Middle frontal gyrus (tissue), 1 donor: ENCODE measurements around the gene HSPA13.
"Not testable (repeated sequence)": the region's sequence is repeated elsewhere in the genome, so short reads cannot be mapped to it uniquely, and the experiment has no call there.

Source experiments
- DNase-seq: peaks from one replicate; pipeline ENCODE4 v3.0.0-alpha.2; 2015; ENCODE audit warnings: low spot score; ENCODE audit errors: extremely low spot score

HSPA13 gene

GRCh38 chr21:14382835-14383595 is at the start of gene HSPA13:
HSPA13 (minus strand) TSS chr21:14383146; CDS start chr21:14383119, 27 bp downstream.
- DNase-seq, result peak; percentile 100

GRCh38 chr21:14418920-14419319 is 36.0 kb upstream of the HSPA13 start:
- DNase-seq, result no peak

- no peak for DNase-seq
Observed at GRCh38 chr21:14414932-14415508, 32.1 kb upstream of the HSPA13 start.

GRCh38 chr21:14405962-14406361 is 23.0 kb upstream of the HSPA13 start:
- DNase-seq, result no peak

- no peak for DNase-seq
Observed at GRCh38 chr21:14405225-14405624, 22.3 kb upstream of the HSPA13 start.

- DNase-seq, result no peak
Observed at GRCh38 chr21:14403681-14404318, 20.9 kb upstream of the HSPA13 start.

- DNase-seq, result no peak
Observed at GRCh38 chr21:14401217-14401616, 18.3 kb upstream of the HSPA13 start.

- no peak for DNase-seq
Observed at GRCh38 chr21:14388282-14388681, 5.3 kb upstream of the HSPA13 start.

GRCh38 chr21:14384453-14384852 is 1.5 kb upstream of the HSPA13 start:
- no peak for DNase-seq

GRCh38 chr21:14383596-14384180 is 742 bp upstream of the HSPA13 start:
- DNase-seq, result no peak

GRCh38 chr21:14382486-14382834 is 486 bp downstream of the HSPA13 start:
- no peak for DNase-seq

GRCh38 chr21:14376854-14377253 is 6.1 kb downstream of the HSPA13 start:
- DNase-seq, result no peak

- no peak for DNase-seq
Observed at GRCh38 chr21:14366998-14367397, 15.9 kb downstream of the HSPA13 start.

GRCh38 chr21:14361958-14362357 is 21.0 kb downstream of the HSPA13 start:
- DNase-seq, result no peak

- no peak for DNase-seq
Observed at GRCh38 chr21:14358775-14359174, 24.2 kb downstream of the HSPA13 start.

GRCh38 chr21:14356746-14357145 is 26.2 kb downstream of the HSPA13 start:
- DNase-seq, result no peak

- DNase-seq, result no peak
Observed at GRCh38 chr21:14354515-14354914, 28.4 kb downstream of the HSPA13 start.

GRCh38 chr21:14353726-14354125 is 29.2 kb downstream of the HSPA13 start:
- DNase-seq, result no peak

- no peak for DNase-seq
Observed at GRCh38 chr21:14353231-14353630, 29.7 kb downstream of the HSPA13 start.

- DNase-seq, result not testable (repeated sequence)
Observed at GRCh38 chr21:14327346-14327745, 55.6 kb downstream of the HSPA13 start.

- DNase-seq, result no peak
Observed at GRCh38 chr21:14325595-14325994, 57.4 kb downstream of the HSPA13 start.
